TTC549 (cell line): ENCODE results near the gene ETV3L.

ENCODE experiments used
- FAIRE-seq: peaks from 2 replicates; lab custom pipeline; 2012; peaks lifted over from hg19 to GRCh38; lab: Jason Lieb, UNC

ETV3L gene

DNA sequence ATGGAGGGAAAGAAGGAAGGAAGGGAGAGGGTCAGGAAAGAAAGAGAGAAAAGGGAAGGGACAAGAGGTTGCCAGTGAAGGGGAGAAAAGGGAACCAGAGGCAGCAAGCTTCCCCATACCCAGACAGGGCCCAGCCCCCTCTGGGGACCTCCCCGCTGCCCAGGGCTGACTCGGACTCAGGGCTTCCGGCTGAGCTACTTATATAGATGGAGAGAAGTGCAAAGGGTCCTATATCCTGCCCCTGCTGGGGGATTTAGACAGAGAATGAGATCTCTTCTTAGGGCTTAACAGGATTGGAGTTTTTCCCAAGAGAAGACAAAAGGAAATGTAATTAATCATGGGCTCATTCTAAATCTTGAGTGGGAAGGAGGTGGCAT, at the start of gene ETV3L:
TSS of gene ETV3L (minus strand) at position 176 of the 377 bp plus-strand sequence. CDS start 285 bp downstream, outside the sequence.
- FAIRE-seq = no peak

DNA sequence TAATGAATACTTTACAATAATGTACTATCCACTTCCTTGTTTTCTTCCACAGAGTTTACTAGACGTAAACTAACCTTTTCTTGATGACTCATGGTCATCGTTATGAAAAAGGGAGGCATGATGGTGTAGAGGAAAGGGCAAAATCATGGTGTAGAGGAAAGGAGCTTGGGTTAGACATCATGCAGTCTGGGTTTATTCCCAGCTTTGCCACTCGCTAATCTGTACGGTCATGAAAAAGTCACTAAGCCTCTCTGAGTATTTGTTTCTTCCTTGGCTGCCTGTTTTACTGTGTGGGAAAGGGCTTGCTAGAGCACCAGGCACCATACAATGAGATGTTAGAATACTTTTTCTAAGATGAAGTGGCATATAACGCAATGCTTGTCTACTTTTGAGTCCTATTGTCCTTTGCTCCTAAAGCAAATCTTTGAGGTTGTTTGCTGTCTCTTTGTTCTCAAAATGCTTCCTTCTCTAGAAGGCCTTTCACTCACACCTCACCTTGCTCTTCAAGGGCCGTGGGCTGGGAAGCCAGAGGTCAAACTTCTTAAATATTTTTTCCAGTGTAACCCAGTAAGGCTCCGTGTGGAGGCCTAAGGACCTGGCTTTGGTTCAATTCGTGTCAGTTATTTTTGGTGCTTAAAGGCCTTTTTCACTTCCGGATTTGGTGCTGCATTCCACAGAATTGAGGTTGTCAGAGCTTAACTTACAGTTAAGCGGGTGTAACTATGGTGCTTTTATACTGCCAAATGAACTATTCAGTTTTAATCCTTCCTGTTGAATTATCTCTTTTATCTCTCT, 48.5 kb upstream of the ETV3L start:
- FAIRE-seq = no peak

DNA sequence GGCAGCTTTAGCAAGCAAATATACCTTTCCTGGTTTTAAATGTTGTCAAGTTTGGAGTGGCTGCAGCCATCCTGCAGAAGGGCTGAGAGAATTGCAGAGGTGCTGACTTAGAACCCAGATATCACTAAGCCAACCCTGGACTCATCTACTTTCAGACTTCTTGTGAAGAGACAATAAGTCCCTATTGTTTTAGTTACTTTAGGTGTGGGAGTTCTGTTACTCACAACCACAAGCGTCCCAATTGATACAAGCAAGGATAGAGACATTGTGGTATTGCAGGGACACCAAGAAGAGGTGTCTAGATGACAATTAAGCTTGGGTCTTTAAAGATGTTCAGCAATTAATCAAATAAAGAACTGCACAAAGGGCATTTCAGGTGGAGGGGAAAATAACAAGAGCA, 47.4 kb upstream of the ETV3L start:
- FAIRE-seq = no peak

DNA sequence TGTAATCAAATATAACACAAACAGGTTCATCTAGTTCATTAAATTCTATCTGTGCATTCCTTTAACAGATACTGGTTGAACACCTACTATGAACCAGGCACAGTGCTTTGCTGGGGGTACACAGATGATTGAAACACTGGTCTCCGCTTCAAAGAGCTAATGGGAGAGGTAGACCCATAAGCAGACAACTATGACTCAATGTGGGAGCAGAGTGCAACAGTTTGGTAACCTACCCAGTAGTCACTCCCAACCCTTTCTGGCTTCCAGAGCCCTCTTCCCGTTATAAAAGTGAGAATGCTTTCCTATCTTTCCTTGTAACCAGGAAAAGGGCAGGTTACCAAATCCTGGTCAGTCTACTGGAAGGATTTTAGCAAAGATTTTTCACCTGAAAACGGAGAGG, 46.6 kb upstream of the ETV3L start:
- no peak for FAIRE-seq

DNA sequence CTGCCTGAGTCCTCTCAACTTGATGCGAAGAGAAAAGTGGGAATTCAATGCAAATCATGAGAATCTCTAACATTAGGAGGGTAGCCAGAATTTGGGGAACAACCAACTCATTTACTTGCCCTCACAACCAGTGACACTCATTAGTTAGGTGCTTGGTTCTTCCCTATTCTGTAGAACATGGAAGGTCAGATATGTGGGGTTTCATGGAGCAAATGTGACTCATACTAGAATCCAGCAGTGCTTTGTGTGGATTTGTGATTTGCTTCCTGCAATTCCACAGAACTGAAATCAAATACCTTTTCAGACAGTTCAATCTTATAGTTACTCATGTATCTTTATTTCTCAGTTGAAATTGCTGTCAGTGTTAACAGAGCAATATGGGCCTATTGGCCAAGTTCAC, 45.5 kb upstream of the ETV3L start:
- no peak for FAIRE-seq

DNA sequence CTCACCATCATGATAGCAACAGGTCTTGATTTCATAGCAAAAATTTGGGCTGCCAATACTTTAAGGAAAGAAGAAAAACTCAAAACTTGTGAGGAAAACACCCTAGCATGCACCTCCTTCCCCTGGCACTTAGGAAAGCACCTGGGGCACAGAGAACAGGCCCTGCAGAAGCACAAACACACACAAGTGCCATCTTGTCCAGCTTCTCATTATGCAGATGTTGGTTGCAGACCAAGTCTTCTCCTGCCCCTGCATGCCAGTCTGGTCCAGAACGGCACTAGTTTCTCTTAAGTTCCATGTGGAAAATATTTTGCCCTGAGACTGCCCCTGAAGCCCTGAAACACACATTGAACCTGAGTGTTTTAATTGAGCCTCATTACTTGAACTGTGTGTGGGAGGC, 44.9 kb upstream of the ETV3L start:
- no peak for FAIRE-seq

DNA sequence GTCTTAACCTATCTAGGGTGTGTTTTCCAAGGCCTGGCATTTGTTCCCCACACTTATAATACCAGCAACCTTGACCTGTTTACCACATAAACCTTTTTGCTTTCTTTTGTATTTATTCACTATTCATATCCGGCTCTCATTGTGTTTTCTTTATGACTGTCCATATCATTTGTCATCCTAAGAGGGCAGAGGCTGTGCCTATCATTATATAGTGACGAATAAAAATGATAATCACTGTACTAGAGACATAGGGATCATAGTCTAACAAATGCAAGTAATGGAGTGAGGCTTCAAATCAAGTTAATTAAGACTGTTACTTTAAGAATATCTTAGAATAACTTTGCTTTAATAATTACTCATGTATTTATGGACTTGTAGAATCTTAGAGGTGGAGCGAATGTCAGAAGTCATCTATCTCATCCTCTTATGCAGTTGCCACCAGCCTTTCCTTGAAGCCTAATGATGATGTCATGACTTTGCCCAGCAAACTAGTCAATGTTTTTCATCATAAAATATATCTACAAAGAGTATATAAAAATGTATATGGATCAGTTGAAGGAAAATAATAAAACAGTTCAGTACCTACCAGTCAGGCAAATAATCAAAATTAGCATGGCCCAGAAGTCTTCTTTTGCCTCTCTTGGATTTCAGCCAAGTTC, 43.3 kb upstream of the ETV3L start:
- FAIRE-seq = no peak

DNA sequence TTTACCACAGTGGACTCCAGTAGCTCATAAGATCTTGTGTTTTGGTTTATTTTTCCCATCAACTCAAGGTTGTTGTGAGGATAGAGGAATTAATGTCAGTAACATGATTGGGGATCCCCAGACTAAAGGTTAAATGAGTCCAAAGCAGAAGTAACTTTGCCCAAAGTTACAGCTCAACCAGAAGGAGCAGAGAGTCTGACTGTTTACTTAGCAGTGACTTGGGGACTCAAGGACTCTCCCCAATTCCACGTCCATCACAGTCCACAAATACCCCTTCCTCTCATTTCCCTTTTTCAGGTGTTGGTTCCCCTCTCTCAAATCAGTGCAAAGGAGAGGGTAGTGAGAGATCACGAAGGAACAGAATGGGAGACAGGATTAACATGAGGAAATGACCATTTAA, 42.6 kb upstream of the ETV3L start:
- FAIRE-seq = no peak

DNA sequence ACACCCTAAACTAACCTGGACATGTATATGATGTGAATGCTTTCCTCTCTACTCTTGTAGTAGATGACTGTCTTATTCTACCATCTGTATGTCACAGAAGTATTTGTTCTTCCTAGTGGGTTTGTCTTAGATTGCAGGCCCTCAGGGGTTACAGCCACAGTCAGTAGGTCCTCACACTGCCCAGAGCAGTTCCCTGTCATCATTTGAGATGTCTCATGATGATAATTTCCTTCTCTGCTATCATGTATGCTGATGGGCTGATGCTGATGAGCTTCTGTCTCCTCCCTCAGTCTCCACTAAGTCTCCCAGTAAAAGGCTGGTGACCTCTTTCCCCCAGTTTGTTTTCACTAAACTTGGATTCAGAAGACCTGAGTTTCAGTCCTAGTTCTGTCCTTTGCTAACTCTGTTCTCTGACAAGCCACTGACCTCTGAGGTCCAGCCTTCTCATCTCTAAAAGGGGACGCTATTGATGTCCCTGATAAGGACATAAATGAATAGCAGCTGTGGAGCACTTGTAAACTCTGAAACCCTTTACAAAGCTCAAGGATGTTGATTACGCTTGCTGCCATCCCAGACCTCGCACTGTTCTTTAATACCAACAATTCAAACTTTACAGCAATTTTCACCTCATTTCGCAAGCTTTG, 41.7 kb upstream of the ETV3L start:
- FAIRE-seq = no peak

DNA sequence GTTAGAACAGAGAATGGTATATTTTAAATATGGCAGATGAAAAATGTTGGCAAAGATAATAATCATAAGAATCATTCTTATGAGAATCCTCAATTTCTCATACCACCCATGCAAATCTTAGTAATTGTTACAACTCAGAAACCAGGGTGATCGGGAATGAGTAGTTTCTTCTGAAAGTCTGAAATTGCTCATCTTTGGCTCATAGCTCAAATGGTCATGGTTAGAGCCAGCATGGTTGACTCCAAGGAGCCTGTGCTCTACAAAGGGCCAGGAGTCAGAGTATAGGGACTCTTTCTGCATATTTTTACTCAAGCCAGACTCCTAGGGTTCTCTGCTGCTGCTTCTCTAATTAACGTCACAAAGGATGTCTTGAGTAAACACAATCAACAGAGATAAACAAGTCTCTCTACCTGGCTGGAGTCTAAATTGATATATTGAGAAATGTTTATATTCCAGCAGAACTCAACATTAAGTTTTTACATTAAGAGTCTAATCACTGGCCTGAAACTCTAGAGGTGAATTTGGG, 40.5 kb upstream of the ETV3L start:
- FAIRE-seq = no peak

DNA sequence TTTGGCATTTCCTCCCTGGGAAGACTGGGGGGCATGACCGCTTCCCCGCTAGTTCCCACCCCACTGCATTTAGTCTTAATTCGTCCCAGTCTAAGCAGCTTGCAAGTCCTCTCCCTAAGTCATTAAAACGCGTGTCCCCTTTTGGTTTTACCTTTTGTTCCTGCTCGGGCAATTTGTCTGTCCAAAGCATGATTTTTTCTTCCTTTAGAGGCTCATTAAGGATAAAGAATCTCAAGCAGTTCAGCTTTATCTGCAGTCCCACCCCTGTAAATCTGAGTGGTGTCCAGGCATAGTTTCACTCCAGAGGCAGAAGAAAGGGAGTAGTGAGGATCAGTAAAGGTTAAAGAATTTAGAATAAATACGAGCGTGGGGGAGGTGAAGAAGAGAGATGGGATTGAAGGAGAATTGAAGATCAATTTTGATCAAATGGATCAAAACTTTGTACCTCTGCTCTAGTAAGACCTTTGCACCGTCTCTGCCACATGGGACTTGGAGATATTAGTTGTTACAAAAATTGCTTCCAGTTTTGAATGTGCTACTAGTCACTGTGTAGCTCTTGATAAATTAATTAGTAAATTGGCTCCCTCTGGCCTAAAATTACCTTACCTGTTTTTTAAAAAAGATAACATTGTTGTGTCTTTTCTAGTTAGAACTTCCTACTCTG, 39.6 kb upstream of the ETV3L start:
- no peak for FAIRE-seq

DNA sequence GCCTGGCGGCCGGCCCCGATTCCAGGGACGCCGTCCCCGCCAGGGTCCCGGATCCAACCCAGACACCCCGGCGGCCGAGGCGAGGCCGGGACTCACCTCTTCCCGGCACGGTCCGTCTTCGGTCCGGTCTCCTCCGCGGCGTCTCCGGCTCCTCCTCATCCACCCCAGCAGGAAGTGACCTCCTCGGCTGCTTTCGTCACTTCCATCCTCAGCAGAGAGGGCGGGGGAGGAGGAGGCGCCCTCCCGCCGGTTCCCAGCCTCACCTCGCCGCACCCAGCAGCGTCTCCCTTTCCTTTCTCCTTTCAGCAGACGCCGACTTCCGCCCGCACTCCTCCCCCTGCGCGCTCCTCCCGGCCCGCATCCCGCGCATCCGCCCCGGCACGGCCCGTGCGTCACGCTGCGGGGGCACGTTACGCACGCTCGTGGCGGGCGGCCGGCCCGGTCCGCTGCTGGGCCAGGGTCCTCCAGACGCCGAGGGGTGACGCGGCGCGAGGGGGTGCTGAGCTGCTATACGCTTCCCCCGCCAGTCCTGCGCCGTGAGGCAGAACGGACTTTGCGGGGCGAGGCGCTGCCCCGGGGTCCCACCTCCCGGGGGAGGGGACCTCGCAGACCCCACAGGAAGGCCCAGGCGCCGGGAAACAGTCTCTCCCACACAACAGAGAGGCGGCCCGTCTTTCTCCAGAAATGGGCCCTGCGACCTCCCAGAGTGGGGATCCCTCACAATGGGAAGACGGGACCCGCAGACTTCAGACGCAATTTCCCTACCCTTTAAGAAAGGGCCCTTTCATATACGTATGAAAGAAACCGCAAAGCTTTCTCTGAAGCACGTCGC, 38.8 kb upstream of the ETV3L start, which contains the start of gene ETV3:
TSS of gene ETV3 (minus strand) at position 176 of the 832 bp plus-strand sequence. CDS start 2,043 bp downstream, outside the sequence.
- no peak for FAIRE-seq

DNA sequence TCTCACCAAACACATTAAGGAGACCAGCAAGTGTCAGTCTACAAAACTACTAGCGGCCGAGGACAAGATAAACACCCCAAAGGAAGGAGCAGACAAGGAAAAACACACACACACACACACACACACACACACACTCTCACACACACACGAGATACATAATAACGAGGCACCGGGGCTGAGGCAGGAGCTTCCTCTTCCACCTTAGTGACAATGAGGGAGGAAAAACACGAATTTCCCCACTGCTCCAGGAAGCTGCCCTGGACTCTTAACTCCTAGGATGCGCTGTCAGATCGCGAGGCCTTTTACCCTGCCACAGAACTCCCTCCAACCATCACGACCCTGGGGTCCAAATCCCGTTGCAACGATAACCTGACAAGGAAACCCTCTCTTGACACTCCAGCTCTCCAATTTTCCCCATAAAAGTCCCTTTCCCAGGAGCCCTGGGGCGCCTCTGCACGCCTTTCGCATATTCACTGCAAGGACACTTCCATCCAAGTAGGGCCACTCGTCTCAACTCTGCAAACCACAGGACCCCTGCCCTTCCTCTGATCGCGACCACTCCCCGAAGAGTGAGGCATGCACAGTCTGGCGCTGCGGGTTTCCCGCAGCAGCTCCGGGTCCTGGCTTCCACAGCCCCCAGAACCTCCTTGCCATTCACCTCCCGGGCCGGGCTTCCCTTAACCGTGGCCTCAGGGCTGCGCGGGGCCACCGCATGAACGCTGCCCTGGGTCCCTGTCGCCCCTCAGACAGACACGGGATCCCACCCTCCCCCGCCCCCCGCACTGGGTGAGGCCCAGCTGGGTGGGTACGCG, 38.0 kb upstream of the ETV3L start:
- FAIRE-seq = no peak

DNA sequence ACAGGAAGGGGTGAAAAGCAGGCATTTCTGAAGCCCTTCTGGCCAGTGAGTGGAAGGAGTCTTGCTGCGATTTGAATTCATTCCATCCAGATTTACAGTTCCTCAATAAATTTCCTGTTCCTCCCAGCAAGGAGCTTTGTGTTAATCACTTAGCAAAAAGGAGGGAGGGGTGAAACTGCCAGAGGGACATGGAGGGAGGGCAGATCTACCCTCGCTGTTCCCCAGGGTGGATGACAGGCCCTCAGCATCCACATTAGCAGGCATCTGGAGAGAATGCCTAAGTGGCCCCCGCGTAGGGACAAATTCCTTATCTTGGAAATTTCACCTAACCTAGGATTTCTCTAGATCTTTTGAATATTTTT, 37.4 kb upstream of the ETV3L start:
- no peak for FAIRE-seq

DNA sequence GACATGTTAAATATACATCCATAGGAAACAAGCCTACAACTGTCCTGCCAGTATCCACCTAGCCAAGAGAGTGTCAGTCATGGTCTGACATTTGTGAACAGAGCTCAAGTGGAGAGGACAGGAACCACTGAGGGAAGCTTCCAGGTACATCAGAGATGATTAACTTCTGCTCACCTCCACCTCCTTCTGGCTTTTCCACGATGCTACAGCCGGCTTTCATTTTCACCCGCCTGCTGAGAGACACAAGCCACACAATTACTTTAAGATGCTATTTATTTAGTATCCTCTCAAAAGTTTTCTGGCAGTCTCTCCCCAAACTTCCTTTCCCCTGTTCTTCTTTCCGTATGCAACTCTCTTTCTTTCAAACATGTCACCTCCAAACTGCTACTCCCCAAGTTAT, 36.5 kb upstream of the ETV3L start:
- FAIRE-seq = no peak

DNA sequence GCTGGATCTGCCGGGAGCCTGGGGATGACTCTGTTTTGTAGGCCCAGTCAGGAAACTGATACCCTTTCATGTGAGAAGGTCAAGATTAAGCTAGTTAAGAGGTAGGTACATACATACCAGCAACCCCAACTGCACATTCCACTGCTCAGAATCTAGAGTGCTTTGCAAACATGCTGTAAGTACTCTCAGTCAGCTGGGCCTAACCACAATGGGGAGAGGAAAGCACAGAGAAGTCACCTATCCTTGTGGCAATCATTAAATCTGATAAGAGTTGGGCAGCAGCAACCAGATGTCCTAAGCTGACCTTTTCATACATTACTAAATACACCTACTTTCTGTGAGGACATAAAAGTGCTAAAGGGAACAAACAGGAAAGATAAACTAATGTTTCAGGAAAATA, 36.0 kb upstream of the ETV3L start:
- FAIRE-seq = no peak

DNA sequence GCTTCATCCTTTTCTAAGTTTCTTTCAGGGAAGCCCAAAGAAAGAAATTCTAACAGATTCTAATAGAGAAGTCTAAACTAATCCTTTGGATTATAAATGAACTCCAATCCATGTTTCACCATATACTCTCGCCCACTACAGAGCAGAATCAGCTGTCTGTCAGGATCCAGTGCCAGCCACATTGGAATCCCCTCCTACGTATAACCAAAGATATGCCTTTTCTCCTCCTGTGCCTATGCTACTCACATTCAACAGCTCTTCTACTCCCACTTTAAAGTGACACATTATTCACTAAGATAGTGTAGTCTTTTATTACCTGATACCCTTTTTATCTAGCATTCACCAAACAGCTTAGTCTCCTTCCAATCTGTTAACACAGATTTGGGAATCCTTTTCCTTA, 35.5 kb upstream of the ETV3L start:
- no peak for FAIRE-seq

DNA sequence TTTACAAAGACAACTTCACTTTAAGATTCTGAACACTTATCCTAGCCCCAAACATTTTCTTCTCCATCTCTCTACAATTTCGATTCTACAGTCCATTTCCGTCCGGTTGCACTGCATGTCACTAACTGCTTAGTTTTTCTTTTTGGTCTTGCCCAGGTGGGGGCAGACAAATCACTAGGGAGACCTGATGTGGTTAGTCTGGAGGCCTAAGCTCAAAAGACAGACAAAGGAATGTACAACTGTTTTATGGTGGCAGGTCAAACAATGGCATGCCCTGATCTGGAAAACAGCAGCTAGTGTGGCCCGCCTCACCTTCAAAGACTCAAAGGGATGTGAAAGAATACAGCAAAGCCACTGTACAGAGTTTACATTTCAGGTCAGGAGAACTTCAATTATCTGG, 34.8 kb upstream of the ETV3L start:
- no peak for FAIRE-seq

DNA sequence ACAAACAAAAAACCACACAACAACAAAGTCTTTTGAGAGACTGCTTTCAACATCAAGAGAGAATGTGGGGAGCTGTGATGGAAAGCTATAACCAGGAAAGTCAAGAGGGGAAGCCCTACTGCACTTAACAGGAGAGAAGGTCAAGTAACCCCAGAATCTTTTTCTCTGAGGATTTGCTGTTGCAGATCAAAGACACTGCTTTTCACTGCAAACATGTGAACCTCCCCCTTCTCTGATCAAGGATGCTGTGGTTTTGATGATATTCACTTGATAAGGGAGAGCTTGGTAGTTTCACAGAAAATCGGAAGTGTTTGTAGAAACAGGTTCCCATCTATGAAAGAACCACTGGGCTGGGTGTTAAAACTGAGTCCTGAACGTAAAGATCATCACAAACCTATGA, 33.8 kb upstream of the ETV3L start:
- no peak for FAIRE-seq

DNA sequence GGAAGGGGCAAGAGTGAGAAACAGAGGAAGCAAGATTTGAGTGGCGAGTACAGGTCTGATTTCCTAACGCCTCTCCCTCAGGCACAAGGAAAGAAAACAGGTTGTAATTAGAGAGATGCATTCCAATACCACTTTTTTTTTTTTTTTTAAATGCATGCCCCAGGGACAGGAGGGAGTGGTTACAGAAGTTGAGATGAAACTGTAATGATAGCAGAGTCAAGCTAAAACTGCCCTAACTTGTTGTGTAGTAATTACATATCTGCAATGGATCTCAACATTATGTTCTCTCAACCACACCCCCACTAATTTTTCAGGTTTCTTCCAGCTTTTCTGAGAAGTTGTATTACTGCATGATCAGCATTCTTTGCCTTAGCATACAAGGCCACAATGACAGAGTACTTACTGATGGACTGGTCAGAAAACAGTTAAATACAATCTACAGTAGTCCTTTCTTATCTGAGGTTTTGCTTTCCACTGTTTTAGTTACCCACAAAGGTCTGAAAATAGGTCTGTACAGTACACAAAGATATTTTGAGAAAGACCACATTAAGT, 33.1 kb upstream of the ETV3L start:
- FAIRE-seq = no peak

DNA sequence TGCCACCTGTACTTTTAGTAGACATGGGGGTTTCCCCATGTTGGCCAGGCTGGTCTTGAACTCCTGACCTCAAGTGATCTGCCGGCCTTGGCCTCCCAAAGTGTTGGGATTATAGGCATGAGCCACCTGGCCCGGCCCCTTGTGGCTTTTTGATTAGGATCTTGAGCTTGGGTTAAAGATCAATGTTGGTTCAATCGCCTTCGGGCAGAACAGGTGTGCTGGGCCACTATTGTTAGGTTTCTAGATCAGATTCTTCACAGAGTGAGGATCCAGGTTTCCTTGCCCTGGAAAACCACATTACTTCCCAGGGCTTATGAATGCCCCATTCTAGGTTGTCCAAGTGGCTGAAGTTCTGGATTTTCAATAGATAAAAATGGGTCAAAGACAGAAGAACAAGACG, 32.5 kb upstream of the ETV3L start:
- no peak for FAIRE-seq
